Measurements from ENCODE around the gene WDR20. TPM values are rescaled to one million over a fixed set of nuclear protein-coding genes. Genes with fewer than 3 reads are reported as not detected.

The WDR20 gene
- 24.0 and 32.9 TPM in 2 replicates for total RNA-seq
- polyA plus RNA-seq = 15.3 and 20.2 TPM in 2 replicates

GRCh38 chr14:102139286-102140026 lies at the start of gene WDR20:
WDR20 (plus strand) TSS chr14:102139897; CDS start chr14:102139924, 27 bp downstream.
- WGBS (ENCODE audit: low lambda C conversion rate, missing lambda C conversion rate) = 1% methylated on average over 42 of the region's 64 CpGs

GRCh38 chr14:102090713-102091112 lies 49.0 kb upstream of the WDR20 start:
- H3K27ac ChIP-seq = no peak overlapping the region
- peaks cover 9% of the 10 kb centered on the region for H3K79me2 ChIP-seq
- H3K27me3 ChIP-seq = no peaks in the 10 kb centered on the region
- peaks cover 10% of the 10 kb centered on the region for H3K4me1 ChIP-seq (ENCODE audit: insufficient read depth)
- no peaks in the 10 kb centered on the region for H3K9me2 ChIP-seq (replicated peaks; ENCODE audit: insufficient read depth)
- DNase-seq (ENCODE audit: low spot score) = no peak
- H3K4me2 ChIP-seq = no peak overlapping the region
- H3K36me3 ChIP-seq (replicated peaks; ENCODE audit: insufficient read depth, low read depth) = no peaks in the 10 kb centered on the region
- no peak overlapping the region for H2AFZ ChIP-seq
- H3K9me3 ChIP-seq (ENCODE audit: low read depth) = no peaks in the 10 kb centered on the region
- TF ChIP-seq EZH2 (IDR thresholded peaks at IDR 0.05; ENCODE audit: borderline replicate concordance) (no peak), CTCF (IDR thresholded peaks at IDR 0.05; ENCODE audit: poor library complexity) (no peak), EZH2phosphoT487 (IDR thresholded peaks at IDR 0.05; ENCODE audit: low read depth, severe bottlenecking, unreplicated experiment) (no peak)
- H3K4me3 ChIP-seq = no peak overlapping the region
- 87% methylated on average over 3 of the region's 3 CpGs for whole genome bisulfite sequencing (ENCODE audit: low lambda C conversion rate, missing lambda C conversion rate)
- H4K20me1 ChIP-seq (ENCODE audit: insufficient read depth, poor library complexity, severe bottlenecking) = peaks cover 5% of the 10 kb centered on the region

More at GRCh38 chr14:102139286-102140026, at the start of gene WDR20:
- H3K4me1 ChIP-seq (ENCODE audit: insufficient read depth) = peaks cover 5% of the 10 kb centered on the region
- TF ChIP-seq CTCF (IDR thresholded peaks at IDR 0.05; ENCODE audit: poor library complexity) (no peak), EZH2phosphoT487 (IDR thresholded peaks at IDR 0.05; ENCODE audit: low read depth, severe bottlenecking, unreplicated experiment) (no peak), EZH2 (IDR thresholded peaks at IDR 0.05; ENCODE audit: borderline replicate concordance) (no peak)
- H3K4me3 ChIP-seq = peak within 1 kb of the TSS; percentile 55
- H3K27ac ChIP-seq = peak within 1 kb of the TSS; percentile 80
- peaks cover 21% of the 10 kb centered on the region for H4K20me1 ChIP-seq (ENCODE audit: insufficient read depth, poor library complexity, severe bottlenecking)
- H3K9me2 ChIP-seq (replicated peaks; ENCODE audit: insufficient read depth) = no peaks in the 10 kb centered on the region
- peaks cover 51% of the 10 kb centered on the region for H3K79me2 ChIP-seq
- H3K27me3 ChIP-seq = no peaks in the 10 kb centered on the region
- H3K36me3 ChIP-seq (replicated peaks; ENCODE audit: insufficient read depth, low read depth) = no peaks in the 10 kb centered on the region
- peak within 1 kb of the TSS; percentile 54 for H2AFZ ChIP-seq
- no peaks in the 10 kb centered on the region for H3K9me3 ChIP-seq (ENCODE audit: low read depth)
- peak within 1 kb of the TSS; percentile 87 for H3K4me2 ChIP-seq
- peak; percentile 100 for DNase-seq (ENCODE audit: low spot score)

GRCh38 chr14:102092806-102093205 lies 46.9 kb upstream of the WDR20 start:
- no peaks in the 10 kb centered on the region for H3K9me3 ChIP-seq (ENCODE audit: low read depth)

More at GRCh38 chr14:102092806-102093205, 46.9 kb upstream of the WDR20 start:
- no peak overlapping the region for H3K27ac ChIP-seq
- H4K20me1 ChIP-seq (ENCODE audit: insufficient read depth, poor library complexity, severe bottlenecking) = no peaks in the 10 kb centered on the region
- H3K36me3 ChIP-seq (replicated peaks; ENCODE audit: insufficient read depth, low read depth) = no peaks in the 10 kb centered on the region
- no peak overlapping the region for H2AFZ ChIP-seq
- TF ChIP-seq EZH2 (IDR thresholded peaks at IDR 0.05; ENCODE audit: borderline replicate concordance) (no peak), CTCF (IDR thresholded peaks at IDR 0.05; ENCODE audit: poor library complexity) (no peak), EZH2phosphoT487 (IDR thresholded peaks at IDR 0.05; ENCODE audit: low read depth, severe bottlenecking, unreplicated experiment) (no peak)
- peaks cover 18% of the 10 kb centered on the region for H3K4me1 ChIP-seq (ENCODE audit: insufficient read depth)
- DNase-seq (ENCODE audit: low spot score) = no peak
- no peaks in the 10 kb centered on the region for H3K27me3 ChIP-seq
- no peak overlapping the region for H3K4me3 ChIP-seq
- H3K4me2 ChIP-seq = no peak overlapping the region
- WGBS (ENCODE audit: low lambda C conversion rate, missing lambda C conversion rate) = 96% methylated on average over 10 of the region's 10 CpGs
- no peaks in the 10 kb centered on the region for H3K9me2 ChIP-seq (replicated peaks; ENCODE audit: insufficient read depth)
- H3K79me2 ChIP-seq = peaks cover 3% of the 10 kb centered on the region

Measured in hepatocyte (in vitro differentiated cells).